GM23338 (cell line): Measurements from ENCODE around the gene OPN1SW. TPM values are rescaled to one million over a fixed set of nuclear protein-coding genes. Genes with fewer than 3 reads are reported as not detected.

Experiments used
- ATAC-seq: fragments of 200-7000 bp; cut with Tn5 transposase; 3 replicates; pipeline ENCODE4 v1.9.1; 2020
- DNase-seq: peaks from one replicate; pipeline ENCODE4 v3.0.0-alpha.2; 2015; ENCODE audit warnings: low spot score
- H2AFZ ChIP-seq: fragments of 200-600 bp; sonication (generic); 2 replicates; pipeline ENCODE4 v1.8.0; 2016; ENCODE audit warnings: antibody characterized with exemption, mild to moderate bottlenecking, moderate library complexity
- H3F3A ChIP-seq: fragments of 200-600 bp; sonication (generic); replicated peaks from 2 replicates; pipeline ENCODE4 v1.8.0; 2017; ENCODE audit warnings: antibody characterized with exemption, mixed run types, low read depth
- H3K27ac ChIP-seq: fragments of 200-600 bp; sonication (generic); 2 replicates; pipeline ENCODE4 v1.6.1; 2016; ENCODE audit warnings: low read depth
- H3K27me3 ChIP-seq: fragments of 200-600 bp; sonication (generic); 2 replicates; pipeline ENCODE4 v1.8.0; 2016; ENCODE audit warnings: mild to moderate bottlenecking, mixed run types, moderate library complexity; ENCODE audit not compliant: insufficient read depth
- H3K36me3 ChIP-seq: fragments of 200-600 bp; sonication (generic); 2 replicates; pipeline ENCODE4 v1.8.0; 2016; ENCODE audit warnings: mild to moderate bottlenecking; ENCODE audit not compliant: insufficient read depth
- H3K4me1 ChIP-seq: fragments of 200-600 bp; sonication (generic); 2 replicates; pipeline ENCODE4 v1.8.0; 2016; ENCODE audit warnings: mild to moderate bottlenecking, moderate library complexity; ENCODE audit not compliant: insufficient read depth
- H3K4me2 ChIP-seq: fragments of 200-600 bp; sonication (generic); 2 replicates; pipeline ENCODE4 v1.7.1; 2017; ENCODE audit warnings: mixed run types
- H3K4me3 ChIP-seq: fragments of 200-600 bp; sonication (generic); 2 replicates; pipeline ENCODE4 v1.6.1; 2016; ENCODE audit warnings: mixed run types
- H3K79me2 ChIP-seq: fragments of 200-600 bp; sonication (generic); replicated peaks from 2 replicates; pipeline ENCODE4 v1.8.0; 2017; ENCODE audit warnings: mild to moderate bottlenecking; ENCODE audit not compliant: insufficient read depth
- H3K9me2 ChIP-seq: fragments of 200-600 bp; sonication (generic); 2 replicates; pipeline ENCODE4 v1.8.0; 2017; ENCODE audit not compliant: insufficient read depth
- H4K20me1 ChIP-seq: fragments of 200-600 bp; sonication (generic); replicated peaks from 2 replicates; pipeline ENCODE4 v1.8.0; 2017; ENCODE audit warnings: mild to moderate bottlenecking; ENCODE audit not compliant: insufficient read depth
- H3K27ac Mint-ChIP-seq: 2 replicates; pipeline ENCODE4 v1.8.0; 2020; ENCODE audit warnings: inconsistent platforms, mild to moderate bottlenecking, moderate library complexity, mixed read lengths
- H3K27me3 Mint-ChIP-seq: 3 replicates; pipeline ENCODE4 v1.8.0; 2022; ENCODE audit warnings: low read depth, mild to moderate bottlenecking, moderate library complexity, mixed read lengths, inconsistent platforms; ENCODE audit not compliant: insufficient read depth, poor library complexity
- H3K36me3 Mint-ChIP-seq: 3 replicates; pipeline ENCODE4 v1.8.0; 2021; ENCODE audit warnings: low read depth, mild to moderate bottlenecking, inconsistent platforms, moderate library complexity, mixed read lengths
- H3K4me1 Mint-ChIP-seq: 3 replicates; pipeline ENCODE4 v1.8.0; 2020; ENCODE audit warnings: mild to moderate bottlenecking, inconsistent platforms, mixed read lengths
- H3K4me3 Mint-ChIP-seq: 3 replicates; pipeline ENCODE4 v1.8.0; 2021; ENCODE audit warnings: moderate library complexity, mild to moderate bottlenecking, inconsistent platforms, mixed read lengths
- H3K9me3 Mint-ChIP-seq: 3 replicates; pipeline ENCODE4 v1.8.0; 2020; ENCODE audit warnings: moderate library complexity, mild to moderate bottlenecking, inconsistent platforms, mixed read lengths
- CREB1 ChIP-seq: fragments of 250-450 bp; sonication (Bioruptor Pico); IDR thresholded peaks from 2 replicates; pipeline ENCODE4 v1.5.0; 2020; ENCODE audit warnings: low read depth, mild to moderate bottlenecking, moderate library complexity
- CTCF ChIP-seq, 2 experiments: fragments of 200-600 bp in 1 of 2; sonication (generic) in 1 of 2; conservative IDR thresholded peaks; 2 replicates each; pipeline versions ENCODE4 v1.5.1 to v1.6.1; 2016 to 2017; ENCODE audit warnings: antibody characterized with exemption in 2 of 2, low read depth in 2 of 2, mild to moderate bottlenecking in 2 of 2, moderate library complexity in 1 of 2
- EZH2 ChIP-seq: fragments of 200-600 bp; sonication (generic); IDR thresholded peaks from one replicate; pipeline ENCODE4 v1.8.0; 2017; ENCODE audit warnings: antibody characterized with exemption, mild to moderate bottlenecking, low read depth; ENCODE audit not compliant: unreplicated experiment
- EZH2phosphoT487 ChIP-seq: fragments of 200-600 bp; sonication (generic); IDR thresholded peaks from one replicate; pipeline ENCODE4 v1.8.1; 2018; ENCODE audit warnings: antibody characterized with exemption; ENCODE audit not compliant: unreplicated experiment
- NANOG ChIP-seq: IDR thresholded peaks from 2 replicates; pipeline ENCODE4 v1.6.1; 2016; ENCODE audit warnings: antibody characterized with exemption, borderline replicate concordance
- POLR2AphosphoS5 ChIP-seq: IDR thresholded peaks from 2 replicates; pipeline ENCODE4 v1.6.1; 2016; ENCODE audit warnings: antibody characterized with exemption, low read depth
- STAT1 ChIP-seq: IDR thresholded peaks from one replicate; pipeline ENCODE4 v1.6.1; 2016; ENCODE audit warnings: antibody characterized with exemption; ENCODE audit not compliant: unreplicated experiment
- ZNF114 ChIP-seq: fragments of 250-450 bp; sonication (Bioruptor Pico); IDR thresholded peaks from 2 replicates; pipeline ENCODE4 v1.5.0; 2020; ENCODE audit warnings: mild to moderate bottlenecking, moderate library complexity
- ZNF462 ChIP-seq: fragments of 250-450 bp; sonication (Bioruptor Pico); IDR thresholded peaks from 2 replicates; pipeline ENCODE4 v1.5.0; 2020; ENCODE audit warnings: mild to moderate bottlenecking, moderate library complexity
- polyA plus RNA-seq: library from polyadenylated mRNA; unstranded; fragments of >200 nt; fragmentation: Nextera tagmentation; extraction: Ambion mirVana; gene quantifications from 2 replicates; pipeline ENCODE4 v1.2.1, GENCODE V29; 2016
- total RNA-seq: library from RNA; depleted of rRNA; stranded (reverse); fragments of >200 nt; shearing (Covaris generic); gene quantifications from 2 replicates; pipeline ENCODE4 v1.2.3, GENCODE V29; 2014
- TF ChIP-seq, protein P1 (sequence below): IDR thresholded peaks from one replicate; pipeline ENCODE4 v1.6.1; 2018; ENCODE audit warnings: antibody characterized with exemption; ENCODE audit not compliant: unreplicated experiment

Gene OPN1SW
- total and polyA plus RNA-seq, 2 experiments from 2014 or later: 0.50 TPM; not detected in 1

DNA sequence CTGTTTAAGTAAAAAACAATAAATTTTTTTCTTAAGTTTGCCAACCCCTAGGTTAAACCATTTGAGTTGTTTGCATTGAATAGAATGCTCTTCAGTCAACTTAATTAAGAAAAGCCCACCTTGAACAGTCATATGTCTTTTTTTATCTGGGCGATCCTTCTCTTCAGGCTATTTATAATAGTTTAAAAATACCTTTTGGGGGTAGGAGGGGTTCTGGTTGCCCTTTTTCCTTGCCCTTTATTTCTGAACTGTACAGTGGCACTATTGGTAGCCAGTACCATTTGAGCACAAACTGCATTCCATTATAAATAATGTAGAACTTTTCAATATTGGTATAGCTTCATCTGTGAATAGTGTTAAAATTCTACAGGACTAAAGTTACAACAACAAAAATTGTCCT, 23.3 kb downstream of the OPN1SW start (continued):
- TF ChIP-seq NANOG: no peak
- no peak for TF ChIP-seq EZH2phosphoT487
- TF ChIP-seq CREB1 (CRISPR knock-in tag): no peak
- TF ChIP-seq CTCF (conservative IDR thresholded peaks at IDR 0.05; ENCODE audit: low read depth in 2 of 2): no peak

GRCh38 chr7:128747327-128748079, 28.1 kb downstream of the OPN1SW start:
- no peak overlapping the region for H3K4me2 ChIP-seq
- H3F3A ChIP-seq: no peaks in the 10 kb centered on the region
- H3K27ac Mint-ChIP-seq: no peak overlapping the region
- no peaks in the 10 kb centered on the region for H3K27me3 Mint-ChIP-seq
- H3K27ac ChIP-seq: peak overlapping the region; percentile 71; the same call in 1 of the 2 replicates
- H3K4me3 Mint-ChIP-seq: no peak overlapping the region
- H3K79me2 ChIP-seq: peaks cover 97% of the 10 kb centered on the region
- peaks cover 62% of the 10 kb centered on the region for H4K20me1 ChIP-seq
- ATAC-seq (no peak), DNase-seq (no peak)
- H3K9me3 Mint-ChIP-seq: no peaks in the 10 kb centered on the region
- peaks cover 34% of the 10 kb centered on the region for H3K36me3 ChIP-seq
- no peaks in the 10 kb centered on the region for H3K9me2 ChIP-seq
- no peak overlapping the region for H2AFZ ChIP-seq
- H3K27me3 ChIP-seq: no peaks in the 10 kb centered on the region
- no peaks in the 10 kb centered on the region; the same call in 2 of the 3 replicates for H3K4me1 Mint-ChIP-seq
- no peak overlapping the region for H3K4me3 ChIP-seq
- H3K36me3 Mint-ChIP-seq: peaks cover 37% of the 10 kb centered on the region
- H3K4me1 ChIP-seq: no peaks in the 10 kb centered on the region
- no peak for TF ChIP-seq CTCF (conservative IDR thresholded peaks at IDR 0.05; ENCODE audit: low read depth in 2 of 2)
- TF ChIP-seq CREB1 (CRISPR knock-in tag): no peak
- TF ChIP-seq, protein P1, sequence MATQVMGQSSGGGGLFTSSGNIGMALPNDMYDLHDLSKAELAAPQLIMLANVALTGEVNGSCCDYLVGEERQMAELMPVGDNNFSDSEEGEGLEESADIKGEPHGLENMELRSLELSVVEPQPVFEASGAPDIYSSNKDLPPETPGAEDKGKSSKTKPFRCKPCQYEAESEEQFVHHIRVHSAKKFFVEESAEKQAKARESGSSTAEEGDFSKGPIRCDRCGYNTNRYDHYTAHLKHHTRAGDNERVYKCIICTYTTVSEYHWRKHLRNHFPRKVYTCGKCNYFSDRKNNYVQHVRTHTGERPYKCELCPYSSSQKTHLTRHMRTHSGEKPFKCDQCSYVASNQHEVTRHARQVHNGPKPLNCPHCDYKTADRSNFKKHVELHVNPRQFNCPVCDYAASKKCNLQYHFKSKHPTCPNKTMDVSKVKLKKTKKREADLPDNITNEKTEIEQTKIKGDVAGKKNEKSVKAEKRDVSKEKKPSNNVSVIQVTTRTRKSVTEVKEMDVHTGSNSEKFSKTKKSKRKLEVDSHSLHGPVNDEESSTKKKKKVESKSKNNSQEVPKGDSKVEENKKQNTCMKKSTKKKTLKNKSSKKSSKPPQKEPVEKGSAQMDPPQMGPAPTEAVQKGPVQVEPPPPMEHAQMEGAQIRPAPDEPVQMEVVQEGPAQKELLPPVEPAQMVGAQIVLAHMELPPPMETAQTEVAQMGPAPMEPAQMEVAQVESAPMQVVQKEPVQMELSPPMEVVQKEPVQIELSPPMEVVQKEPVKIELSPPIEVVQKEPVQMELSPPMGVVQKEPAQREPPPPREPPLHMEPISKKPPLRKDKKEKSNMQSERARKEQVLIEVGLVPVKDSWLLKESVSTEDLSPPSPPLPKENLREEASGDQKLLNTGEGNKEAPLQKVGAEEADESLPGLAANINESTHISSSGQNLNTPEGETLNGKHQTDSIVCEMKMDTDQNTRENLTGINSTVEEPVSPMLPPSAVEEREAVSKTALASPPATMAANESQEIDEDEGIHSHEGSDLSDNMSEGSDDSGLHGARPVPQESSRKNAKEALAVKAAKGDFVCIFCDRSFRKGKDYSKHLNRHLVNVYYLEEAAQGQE: no peak
- TF ChIP-seq POLR2AphosphoS5: no peak
- no peak for TF ChIP-seq NANOG
- no peak for TF ChIP-seq ZNF114 (CRISPR knock-in tag)
- TF ChIP-seq EZH2: no peak
- TF ChIP-seq STAT1: no peak
- no peak for TF ChIP-seq ZNF462 (CRISPR knock-in tag)
